ENCODE measurements around the gene SPATS2. TPM values are rescaled to one million over a fixed set of nuclear protein-coding genes. Genes with fewer than 3 reads are reported as not detected.
A peak's percentile ranks its signal among the peaks of the same experiment; 100 is the strongest.

Gene SPATS2
- total RNA-seq, 1 experiment from 2014 or later, result 74.2 TPM

- TF ChIP-seq POLR2A (IDR thresholded peaks at IDR 0.05; ENCODE audit: borderline replicate concordance, extremely low read depth, insufficient read depth, insufficient read length) (no peak), JUND (IDR thresholded peaks at IDR 0.05) (no peak)
Observed at GRCh38 chr12:49345825-49346658, 21.2 kb upstream of the SPATS2 start (continued).

DNA sequence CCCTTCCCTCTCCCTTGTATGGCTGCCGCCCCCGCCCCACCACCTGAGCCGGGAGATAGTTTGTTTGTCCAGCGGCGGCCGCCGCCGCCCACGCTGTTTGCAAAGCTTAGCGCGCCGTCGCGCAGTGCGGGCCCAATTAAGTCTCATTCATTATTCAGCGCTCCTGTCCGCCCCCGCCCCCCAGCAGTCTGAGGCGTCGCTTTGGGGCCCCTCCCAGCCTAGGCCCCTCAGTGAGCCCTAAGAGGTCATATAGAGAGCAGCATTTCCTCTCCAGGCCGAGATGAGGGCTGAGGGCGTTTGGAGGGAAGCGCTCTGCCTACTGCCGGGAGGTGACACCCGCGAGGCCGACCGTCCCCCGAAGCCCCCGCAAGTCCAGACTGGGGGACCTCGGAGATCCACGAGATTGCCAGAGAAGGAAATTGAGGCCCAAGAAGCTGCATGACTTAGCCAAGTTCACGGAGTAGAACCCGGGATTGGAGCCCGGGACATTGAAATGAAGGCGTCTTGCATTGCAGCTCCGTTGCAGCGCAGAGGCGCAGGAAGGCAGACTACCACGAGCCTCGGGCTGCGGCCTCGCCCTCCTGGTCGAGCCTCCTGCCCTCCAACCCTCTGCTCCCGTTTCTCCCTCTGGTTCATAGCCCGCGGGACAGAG lies 20.5 kb upstream of the SPATS2 start, which contains the start of gene DNAJC22:
Gene DNAJC22 (plus strand): TSS at position 230 of the 652 bp plus-strand sequence. CDS start 1,985 bp downstream, outside the sequence.
- Histone ChIP-seq H3K9ac (ENCODE audit: low read length) (peak within 1 kb of the TSS; percentile 79), H3K9me3 (ENCODE audit: control insufficient read depth in 1 of 2, insufficient read depth in 1 of 2, low read depth in 1 of 2, low read length in 2 of 2) (no peaks in the 10 kb centered on the region), H3K4me1 (ENCODE audit: control insufficient read depth in 1 of 2, insufficient read depth in 2 of 2, low read length in 2 of 2) (peaks cover 37 to 53% of the 10 kb centered on the region in 2 experiments), H4K20me1 (ENCODE audit: insufficient read depth) (no peaks in the 10 kb centered on the region), H2AFZ (ENCODE audit: low read depth, low read length, poor library complexity, severe bottlenecking) (peak within 1 kb of the TSS; percentile 72), H3K9me2 (ENCODE audit: insufficient read depth) (no peaks in the 10 kb centered on the region), H3K4me2 (ENCODE audit: low read length) (peak within 1 kb of the TSS; percentile 88), H3K27me3 (ENCODE audit: insufficient read depth, low read length) (no peaks in the 10 kb centered on the region), H3K4me3 (replicated peaks in 1 of 2; ENCODE audit: low read depth in 1 of 2, low read length in 2 of 2) (peak within 1 kb of the TSS; percentile 73 to 80), H3K79me2 (ENCODE audit: insufficient read depth, low read length) (peaks cover 4% of the 10 kb centered on the region; the same call in 1 of the 2 replicates), H3K36me3 (ENCODE audit: control insufficient read depth in 1 of 2, insufficient read depth in 2 of 2, low read length in 2 of 2) (peaks cover 0 to 7% of the 10 kb centered on the region in 2 experiments; a peak in 2 of 4 replicates), H3K27ac (ENCODE audit: low read depth, low read length) (peak within 1 kb of the TSS; percentile 80; the same call in 1 of the 2 replicates)
- no peak for DNase-seq (ENCODE audit: low read depth, low spot score)
- ChIA-PET CTCF (interaction anchor here (0.9 to 4.2 kb wide), 21 partner anchors 7 to 394 kb away, joined by 3 to 74 read pairs (median 7); partner anchors contain the start of genes C1QL4, SPATS2, TMBIM6 and TROAP), POLR2A (interaction anchor here (0.7 to 2.7 kb wide), 9 partner anchors 11 to 234 kb away, joined by 3 to 16 read pairs (median 5); partner anchors contain the start of gene SPATS2), RAD21 (ENCODE audit: low non-redundant PET in 1 of 2, low total read pairs in 2 of 2, uncharacterized antibody in 2 of 2, unreplicated experiment in 2 of 2) (interaction anchor here (1.2 to 1.3 kb wide), 4 partner anchors 15 to 167 kb away, joined by 4 to 6 read pairs (median 5); no protein-coding TSS in a partner anchor)
- no TSS peak for BruUV-seq (replicated peaks)
- intact Hi-C loops (cut with micrococcal nuclease), result no loop called here
- no peak for ATAC-seq
- TF ChIP-seq, protein P1, sequence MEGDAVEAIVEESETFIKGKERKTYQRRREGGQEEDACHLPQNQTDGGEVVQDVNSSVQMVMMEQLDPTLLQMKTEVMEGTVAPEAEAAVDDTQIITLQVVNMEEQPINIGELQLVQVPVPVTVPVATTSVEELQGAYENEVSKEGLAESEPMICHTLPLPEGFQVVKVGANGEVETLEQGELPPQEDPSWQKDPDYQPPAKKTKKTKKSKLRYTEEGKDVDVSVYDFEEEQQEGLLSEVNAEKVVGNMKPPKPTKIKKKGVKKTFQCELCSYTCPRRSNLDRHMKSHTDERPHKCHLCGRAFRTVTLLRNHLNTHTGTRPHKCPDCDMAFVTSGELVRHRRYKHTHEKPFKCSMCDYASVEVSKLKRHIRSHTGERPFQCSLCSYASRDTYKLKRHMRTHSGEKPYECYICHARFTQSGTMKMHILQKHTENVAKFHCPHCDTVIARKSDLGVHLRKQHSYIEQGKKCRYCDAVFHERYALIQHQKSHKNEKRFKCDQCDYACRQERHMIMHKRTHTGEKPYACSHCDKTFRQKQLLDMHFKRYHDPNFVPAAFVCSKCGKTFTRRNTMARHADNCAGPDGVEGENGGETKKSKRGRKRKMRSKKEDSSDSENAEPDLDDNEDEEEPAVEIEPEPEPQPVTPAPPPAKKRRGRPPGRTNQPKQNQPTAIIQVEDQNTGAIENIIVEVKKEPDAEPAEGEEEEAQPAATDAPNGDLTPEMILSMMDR (IDR thresholded peaks at IDR 0.05 in 2 of 3, conservative IDR thresholded peaks at IDR 0.05 in 1 of 3; ENCODE audit: borderline replicate concordance in 1 of 3, insufficient read depth in 1 of 3, low read depth in 2 of 3, low read length in 2 of 3), result no peak
- TF ChIP-seq SRF (IDR thresholded peaks at IDR 0.05; ENCODE audit: low read depth) (no peak), CBX3 (IDR thresholded peaks at IDR 0.05; ENCODE audit: low read depth) (no peak), POLR2AphosphoS5 (IDR thresholded peaks at IDR 0.05; ENCODE audit: low read depth, low read length) (no peak), ZFX (IDR thresholded peaks at IDR 0.05) (no peak), POLR2A (IDR thresholded peaks at IDR 0.05; ENCODE audit: borderline replicate concordance, extremely low read depth, insufficient read depth, insufficient read length) (no peak), RAD21 (IDR thresholded peaks at IDR 0.05; ENCODE audit: low read depth) (no peak), EZH2 (IDR thresholded peaks at IDR 0.05) (no peak), YY1 (IDR thresholded peaks at IDR 0.05; ENCODE audit: extremely low read depth, insufficient replicate concordance, low read depth, low read length) (no peak), TCF7L2 (IDR thresholded peaks at IDR 0.05; ENCODE audit: borderline replicate concordance, extremely low read depth, insufficient read depth, insufficient read length) (no peak), CEBPB (IDR thresholded peaks at IDR 0.05; ENCODE audit: low read depth) (no peak), EZH2phosphoT487 (IDR thresholded peaks at IDR 0.05; ENCODE audit: borderline replicate concordance) (no peak), ELF1 (IDR thresholded peaks at IDR 0.05; ENCODE audit: borderline replicate concordance, low read depth) (no peak), ZNF274 (IDR thresholded peaks at IDR 0.05; ENCODE audit: low read depth, low read length) (no peak), SIN3A (IDR thresholded peaks at IDR 0.05; ENCODE audit: low read depth) (no peak), EGR1 (IDR thresholded peaks at IDR 0.05; ENCODE audit: low read depth) (no peak)
- TF ChIP-seq, protein P2, sequence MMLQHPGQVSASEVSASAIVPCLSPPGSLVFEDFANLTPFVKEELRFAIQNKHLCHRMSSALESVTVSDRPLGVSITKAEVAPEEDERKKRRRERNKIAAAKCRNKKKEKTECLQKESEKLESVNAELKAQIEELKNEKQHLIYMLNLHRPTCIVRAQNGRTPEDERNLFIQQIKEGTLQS (IDR thresholded peaks at IDR 0.05), result no peak
- TF ChIP-seq, protein P3, sequence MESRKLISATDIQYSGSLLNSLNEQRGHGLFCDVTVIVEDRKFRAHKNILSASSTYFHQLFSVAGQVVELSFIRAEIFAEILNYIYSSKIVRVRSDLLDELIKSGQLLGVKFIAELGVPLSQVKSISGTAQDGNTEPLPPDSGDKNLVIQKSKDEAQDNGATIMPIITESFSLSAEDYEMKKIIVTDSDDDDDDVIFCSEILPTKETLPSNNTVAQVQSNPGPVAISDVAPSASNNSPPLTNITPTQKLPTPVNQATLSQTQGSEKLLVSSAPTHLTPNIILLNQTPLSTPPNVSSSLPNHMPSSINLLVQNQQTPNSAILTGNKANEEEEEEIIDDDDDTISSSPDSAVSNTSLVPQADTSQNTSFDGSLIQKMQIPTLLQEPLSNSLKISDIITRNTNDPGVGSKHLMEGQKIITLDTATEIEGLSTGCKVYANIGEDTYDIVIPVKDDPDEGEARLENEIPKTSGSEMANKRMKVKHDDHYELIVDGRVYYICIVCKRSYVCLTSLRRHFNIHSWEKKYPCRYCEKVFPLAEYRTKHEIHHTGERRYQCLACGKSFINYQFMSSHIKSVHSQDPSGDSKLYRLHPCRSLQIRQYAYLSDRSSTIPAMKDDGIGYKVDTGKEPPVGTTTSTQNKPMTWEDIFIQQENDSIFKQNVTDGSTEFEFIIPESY (IDR thresholded peaks at IDR 0.05; ENCODE audit: extremely low read depth, insufficient replicate concordance, low read length), result no peak
